HFFc6 (cell line): ENCODE measurements around the gene HAX1. TPM values are rescaled to one million over a fixed set of nuclear protein-coding genes. Genes with fewer than 3 reads are reported as not detected.

Experiments used
- DNase-seq: peaks from one replicate; pipeline ENCODE4 v3.0.0-alpha.2; 2018
- H3K27ac Mint-ChIP-seq: 2 replicates; pipeline ENCODE4 v1.8.0; 2020; ENCODE audit warnings: mild to moderate bottlenecking, mixed read lengths
- H3K27me3 Mint-ChIP-seq: 2 replicates; pipeline ENCODE4 v1.8.0; 2021; ENCODE audit warnings: mild to moderate bottlenecking, moderate library complexity, mixed read lengths; ENCODE audit not compliant: insufficient read depth
- H3K36me3 Mint-ChIP-seq: 2 replicates; pipeline ENCODE4 v1.8.0; 2021; ENCODE audit warnings: low read depth, mixed read lengths
- H3K4me1 Mint-ChIP-seq: 2 replicates; pipeline ENCODE4 v1.8.0; 2020; ENCODE audit warnings: low read depth, mixed read lengths
- H3K4me3 Mint-ChIP-seq: 2 replicates; pipeline ENCODE4 v1.8.0; 2020; ENCODE audit warnings: mild to moderate bottlenecking, moderate library complexity, mixed read lengths
- H3K9me3 Mint-ChIP-seq: 2 replicates; pipeline ENCODE4 v1.8.0; 2020; ENCODE audit warnings: mild to moderate bottlenecking, mixed read lengths
- CTCF ChIP-seq: fragments of 200-600 bp; sonication (generic); IDR thresholded peaks from 2 replicates; pipeline ENCODE4 v1.5.0; 2021; ENCODE audit warnings: antibody characterized with exemption, mild to moderate bottlenecking
- total RNA-seq, 6 experiments: library from RNA; stranded (reverse); fragmentation: NEBNext Ultra II Directional; extraction: Animal tissue kit (Norgen Biotek cat#: 25700); gene quantifications; 2 replicates in 1 of 6; 3 replicates in 5 of 6; pipeline ENCODE4 v1.2.3, GENCODE V29; 2021

Gene HAX1
- total RNA-seq, 6 experiments from 2014 or later = 107 to 119 (median 110) TPM

- Mint-ChIP-seq H3K9me3 (no peaks in the 10 kb centered on the region), H3K27me3 (no peaks in the 10 kb centered on the region; the same call in 1 of the 2 replicates), H3K4me1 (peaks cover 9% of the 10 kb centered on the region; the same call in 1 of the 2 replicates), H3K36me3 (peaks cover 58% of the 10 kb centered on the region), H3K27ac (no peak overlapping the region), H3K4me3 (no peak overlapping the region)
- TF ChIP-seq CTCF = no peak
- no peak for DNase-seq
These were observed 35.6 kb upstream of the HAX1 start for GRCh38 chr1:154236855-154237254.

- Mint-ChIP-seq H3K36me3 (peaks cover 63% of the 10 kb centered on the region), H3K27ac (no peak overlapping the region), H3K4me1 (peaks cover 9% of the 10 kb centered on the region; the same call in 1 of the 2 replicates), H3K27me3 (no peaks in the 10 kb centered on the region; the same call in 1 of the 2 replicates), H3K9me3 (no peaks in the 10 kb centered on the region), H3K4me3 (no peak overlapping the region)
- no peak for DNase-seq
- no peak for TF ChIP-seq CTCF
These were observed 35.0 kb upstream of the HAX1 start for GRCh38 chr1:154237435-154237834.

GRCh38 chr1:154237880-154238506 lies 34.4 kb upstream of the HAX1 start:
- H3K9me3 Mint-ChIP-seq = no peaks in the 10 kb centered on the region
- no peak overlapping the region for H3K4me3 Mint-ChIP-seq
- H3K27me3 Mint-ChIP-seq = no peaks in the 10 kb centered on the region; the same call in 1 of the 2 replicates
- peaks cover 69% of the 10 kb centered on the region for H3K36me3 Mint-ChIP-seq
- peaks cover 9% of the 10 kb centered on the region; the same call in 1 of the 2 replicates for H3K4me1 Mint-ChIP-seq
- TF ChIP-seq CTCF = no peak
- no peak overlapping the region for H3K27ac Mint-ChIP-seq
- DNase-seq = no peak

GRCh38 chr1:154239491-154239890 lies 32.9 kb upstream of the HAX1 start:
- no peak for DNase-seq
- H3K27me3 Mint-ChIP-seq = no peaks in the 10 kb centered on the region
- TF ChIP-seq CTCF = no peak
- H3K4me1 Mint-ChIP-seq = peaks cover 9% of the 10 kb centered on the region; the same call in 1 of the 2 replicates
- no peak overlapping the region for H3K4me3 Mint-ChIP-seq
- H3K36me3 Mint-ChIP-seq = peaks cover 73% of the 10 kb centered on the region
- no peaks in the 10 kb centered on the region for H3K9me3 Mint-ChIP-seq
- peak overlapping the region; percentile 25; the same call in 1 of the 2 replicates for H3K27ac Mint-ChIP-seq

- Mint-ChIP-seq H3K27ac (no peak overlapping the region), H3K4me1 (peaks cover 9% of the 10 kb centered on the region; the same call in 1 of the 2 replicates), H3K36me3 (peaks cover 66% of the 10 kb centered on the region), H3K4me3 (no peak overlapping the region), H3K9me3 (no peaks in the 10 kb centered on the region), H3K27me3 (no peaks in the 10 kb centered on the region; the same call in 1 of the 2 replicates)
- no peak for DNase-seq
- TF ChIP-seq CTCF = no peak
These were observed 32.1 kb upstream of the HAX1 start for GRCh38 chr1:154240294-154240833.
